ENCODE data around the gene SPOP.
"Not testable (repeated sequence)": the region's sequence is repeated elsewhere in the genome, so short reads cannot be mapped to it uniquely, and the experiment has no call there.

SPOP gene

GRCh38 chr17:49681106-49681979, 3.4 kb upstream of the SPOP start:
- DNase-seq (ENCODE audit: low spot score), result no peak
- TF ChIP-seq, protein P1, sequence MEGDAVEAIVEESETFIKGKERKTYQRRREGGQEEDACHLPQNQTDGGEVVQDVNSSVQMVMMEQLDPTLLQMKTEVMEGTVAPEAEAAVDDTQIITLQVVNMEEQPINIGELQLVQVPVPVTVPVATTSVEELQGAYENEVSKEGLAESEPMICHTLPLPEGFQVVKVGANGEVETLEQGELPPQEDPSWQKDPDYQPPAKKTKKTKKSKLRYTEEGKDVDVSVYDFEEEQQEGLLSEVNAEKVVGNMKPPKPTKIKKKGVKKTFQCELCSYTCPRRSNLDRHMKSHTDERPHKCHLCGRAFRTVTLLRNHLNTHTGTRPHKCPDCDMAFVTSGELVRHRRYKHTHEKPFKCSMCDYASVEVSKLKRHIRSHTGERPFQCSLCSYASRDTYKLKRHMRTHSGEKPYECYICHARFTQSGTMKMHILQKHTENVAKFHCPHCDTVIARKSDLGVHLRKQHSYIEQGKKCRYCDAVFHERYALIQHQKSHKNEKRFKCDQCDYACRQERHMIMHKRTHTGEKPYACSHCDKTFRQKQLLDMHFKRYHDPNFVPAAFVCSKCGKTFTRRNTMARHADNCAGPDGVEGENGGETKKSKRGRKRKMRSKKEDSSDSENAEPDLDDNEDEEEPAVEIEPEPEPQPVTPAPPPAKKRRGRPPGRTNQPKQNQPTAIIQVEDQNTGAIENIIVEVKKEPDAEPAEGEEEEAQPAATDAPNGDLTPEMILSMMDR (IDR thresholded peaks at IDR 0.05; ENCODE audit: extremely low read depth, missing control alignments), result no peak

GRCh38 chr17:49680314-49680713, 2.4 kb upstream of the SPOP start:
- TF ChIP-seq, protein P1 (IDR thresholded peaks at IDR 0.05; ENCODE audit: extremely low read depth, missing control alignments), result no peak
- no peak for DNase-seq (ENCODE audit: low spot score)

GRCh38 chr17:49677134-49677932, 564 bp downstream of the SPOP start:
- TF ChIP-seq, protein P1 (IDR thresholded peaks at IDR 0.05; ENCODE audit: extremely low read depth, missing control alignments), result no peak
- peak; percentile 91 for DNase-seq (ENCODE audit: low spot score)

- DNase-seq (ENCODE audit: low spot score), result peak; percentile 80
- TF ChIP-seq, protein P1 (IDR thresholded peaks at IDR 0.05; ENCODE audit: extremely low read depth, missing control alignments), result no peak
Measured at GRCh38 chr17:49676276-49676868, 1.5 kb downstream of the SPOP start.

GRCh38 chr17:49674507-49674906, 3.4 kb downstream of the SPOP start:
- no peak for DNase-seq (ENCODE audit: low spot score)
- TF ChIP-seq, protein P1 (IDR thresholded peaks at IDR 0.05; ENCODE audit: extremely low read depth, missing control alignments), result no peak

- DNase-seq (ENCODE audit: low spot score), result not testable (repeated sequence)
Measured at GRCh38 chr17:49673679-49674078, 4.2 kb downstream of the SPOP start.

- TF ChIP-seq, protein P1 (IDR thresholded peaks at IDR 0.05; ENCODE audit: extremely low read depth, missing control alignments), result no peak
- DNase-seq (ENCODE audit: low spot score), result no peak
Measured at GRCh38 chr17:49670641-49671040, 7.3 kb downstream of the SPOP start.
